B cell (primary cell): ENCODE measurements around the gene PLA2G6.

Experiments
- CTCF ChIP-seq: fragments of 200-600 bp; IDR thresholded peaks from one replicate; pipeline ENCODE4 v1.8.0; 2022; ENCODE audit warnings: antibody characterized with exemption, mild to moderate bottlenecking
- EZH2 ChIP-seq: IDR thresholded peaks from 2 replicates; pipeline ENCODE4 v1.6.1; 2012; ENCODE audit warnings: borderline replicate concordance, low read depth, mild to moderate bottlenecking, moderate library complexity, low read length; ENCODE audit not compliant: insufficient read depth, poor library complexity, severe bottlenecking

DNA sequence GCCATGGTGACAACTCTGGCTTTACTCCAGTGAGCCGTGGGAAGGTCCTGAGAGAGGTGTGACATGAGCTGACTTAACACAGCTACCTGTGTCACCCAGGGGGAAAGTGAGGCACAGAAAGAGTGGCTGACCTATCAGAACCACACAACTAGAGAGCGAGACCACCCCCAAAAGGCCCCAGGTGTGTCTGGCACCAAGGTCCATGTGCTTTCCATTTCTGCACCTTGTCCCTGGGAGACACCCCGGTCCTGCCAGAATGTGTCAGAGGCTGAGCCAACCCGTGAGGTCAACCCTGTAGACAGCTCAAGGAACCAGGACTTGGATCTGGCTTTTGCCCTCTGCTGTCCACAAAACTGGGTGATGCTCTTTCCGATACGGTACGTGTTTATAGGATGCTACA lies 29.9 kb upstream of the PLA2G6 start:
- TF ChIP-seq CTCF (no peak), EZH2 (no peak)
